GM18907 (cell line): ENCODE measurements around the gene KIF26B.
"Not testable (repeated sequence)": the region's sequence is repeated elsewhere in the genome, so short reads cannot be mapped to it uniquely, and the experiment has no call there.

Source experiments
- ATAC-seq: cut with Tn5 transposase; IDR thresholded peaks from one replicate; pipeline ENCODE4 v1.9.1; 2021; ENCODE audit warnings: mild to moderate bottlenecking, moderate library complexity; ENCODE audit not compliant: unreplicated experiment

Gene KIF26B

GRCh38 chr1:245341743-245342142, 187.0 kb downstream of the KIF26B start:
- ATAC-seq, result no peak

- ATAC-seq, result no peak
Observed at GRCh38 chr1:245345191-245345884, 190.6 kb downstream of the KIF26B start.

GRCh38 chr1:245348626-245349025, 193.8 kb downstream of the KIF26B start:
- ATAC-seq, result no peak

GRCh38 chr1:245353411-245353810, 198.6 kb downstream of the KIF26B start:
- ATAC-seq, result no peak

GRCh38 chr1:245353915-245354775, 199.4 kb downstream of the KIF26B start:
- ATAC-seq, result no peak

- not testable (repeated sequence) for ATAC-seq
Observed at GRCh38 chr1:245355851-245356630, 201.3 kb downstream of the KIF26B start.

- no peak for ATAC-seq
Observed at GRCh38 chr1:245356891-245357585, 202.3 kb downstream of the KIF26B start.

- ATAC-seq, result not testable (repeated sequence)
Observed at GRCh38 chr1:245359101-245359680, 204.4 kb downstream of the KIF26B start.

- ATAC-seq, result no peak
Observed at GRCh38 chr1:245361065-245361464, 206.3 kb downstream of the KIF26B start.

- no peak for ATAC-seq
Observed at GRCh38 chr1:245361951-245362350, 207.2 kb downstream of the KIF26B start.

- ATAC-seq, result no peak
Observed at GRCh38 chr1:245363461-245364200, 208.8 kb downstream of the KIF26B start.

GRCh38 chr1:245365095-245366020, 210.6 kb downstream of the KIF26B start:
- ATAC-seq, result no peak

GRCh38 chr1:245366886-245367285, 212.1 kb downstream of the KIF26B start:
- no peak for ATAC-seq

GRCh38 chr1:245370175-245370825, 215.5 kb downstream of the KIF26B start:
- ATAC-seq, result no peak

- ATAC-seq, result no peak
Observed at GRCh38 chr1:245370905-245371581, 216.3 kb downstream of the KIF26B start.

- no peak for ATAC-seq
Observed at GRCh38 chr1:245373131-245373530, 218.3 kb downstream of the KIF26B start.

- no peak for ATAC-seq
Observed at GRCh38 chr1:245375789-245376460, 221.1 kb downstream of the KIF26B start.
